GM19467 (cell line): ENCODE results near the gene PTGES3.
"Not testable (repeated sequence)": the region's sequence is repeated elsewhere in the genome, so short reads cannot be mapped to it uniquely, and the experiment has no call there.

Experiments used
- ATAC-seq: cut with Tn5 transposase; IDR thresholded peaks from one replicate; pipeline ENCODE4 v1.9.1; 2021; ENCODE audit warnings: mild to moderate bottlenecking, moderate library complexity; ENCODE audit not compliant: unreplicated experiment

Gene PTGES3

GRCh38 chr12:56657416-56658379 lies 30.4 kb downstream of the PTGES3 start:
- ATAC-seq: no peak

- ATAC-seq: not testable (repeated sequence)
Measured at GRCh38 chr12:56653781-56654180, 34.3 kb downstream of the PTGES3 start.

- ATAC-seq: not testable (repeated sequence)
Measured at GRCh38 chr12:56648023-56648422, 40.1 kb downstream of the PTGES3 start.

GRCh38 chr12:56645717-56646446 lies 42.2 kb downstream of the PTGES3 start, which contains the start of gene ATP5F1B:
TSS of gene ATP5F1B (minus strand) at chr12:56645984. CDS start at chr12:56645963, 21 bp downstream.
- peak; percentile 98 for ATAC-seq

GRCh38 chr12:56645201-56645716 lies 42.8 kb downstream of the PTGES3 start:
- ATAC-seq: no peak

- no peak for ATAC-seq
Measured at GRCh38 chr12:56644654-56645053, 43.4 kb downstream of the PTGES3 start.

- ATAC-seq: no peak
Measured at GRCh38 chr12:56641219-56641618, 46.9 kb downstream of the PTGES3 start.

GRCh38 chr12:56637621-56638020 lies 50.5 kb downstream of the PTGES3 start:
- no peak for ATAC-seq

GRCh38 chr12:56636675-56637540 lies 51.2 kb downstream of the PTGES3 start:
- peak; percentile 48 for ATAC-seq

GRCh38 chr12:56635806-56636674 lies 52.0 kb downstream of the PTGES3 start:
- ATAC-seq: peak; percentile 40

- peak; percentile 32 for ATAC-seq
Measured at GRCh38 chr12:56634837-56635791, 53.0 kb downstream of the PTGES3 start.

- ATAC-seq: no peak
Measured at GRCh38 chr12:56634242-56634836, 53.7 kb downstream of the PTGES3 start.

- ATAC-seq: no peak
Measured at GRCh38 chr12:56633468-56634241, 54.4 kb downstream of the PTGES3 start.

- no peak for ATAC-seq
Measured at GRCh38 chr12:56632701-56633467, 55.2 kb downstream of the PTGES3 start.

GRCh38 chr12:56631790-56632700 lies 56.0 kb downstream of the PTGES3 start:
- ATAC-seq: no peak
